Measurements from ENCODE around the gene GPHN. TPM values are rescaled to one million over a fixed set of nuclear protein-coding genes. Genes with fewer than 3 reads are reported as not detected.
"Not testable (repeated sequence)": the region's sequence is repeated elsewhere in the genome, so short reads cannot be mapped to it uniquely, and the experiment has no call there.

The GPHN gene
- total RNA-seq, 1 donor from 2014 or later: 27.0 TPM

DNA sequence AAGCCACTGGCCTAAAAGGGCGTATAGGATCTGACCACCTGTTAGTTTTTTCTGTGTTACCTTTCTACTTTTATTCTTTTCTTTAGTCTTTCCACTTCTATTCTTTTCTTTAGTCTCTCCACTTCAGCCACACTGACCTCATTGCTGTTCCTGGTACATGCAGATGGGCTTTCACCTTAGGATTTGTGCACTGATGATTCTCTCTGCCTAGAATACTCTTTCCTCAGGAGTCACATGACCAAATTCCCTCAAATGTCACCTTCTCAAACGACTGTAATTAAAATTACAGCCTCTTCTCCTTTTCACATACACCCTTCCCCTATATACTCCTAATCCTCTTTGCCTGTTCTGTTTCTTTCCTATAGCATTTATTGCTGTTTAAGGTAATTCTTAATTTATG, 36.0 kb downstream of the GPHN start:
- DNase-seq (no peak), ATAC-seq (no peak)
- Histone ChIP-seq H3K4me1 (peaks cover 8% of the 10 kb centered on the region), H3K9me3 (no peaks in the 10 kb centered on the region), H3K27me3 (ENCODE audit: low read depth) (no peaks in the 10 kb centered on the region), H3K27ac (no peak overlapping the region), H3K36me3 (no peaks in the 10 kb centered on the region), H3K4me3 (no peak overlapping the region)
- TF ChIP-seq, protein P1, sequence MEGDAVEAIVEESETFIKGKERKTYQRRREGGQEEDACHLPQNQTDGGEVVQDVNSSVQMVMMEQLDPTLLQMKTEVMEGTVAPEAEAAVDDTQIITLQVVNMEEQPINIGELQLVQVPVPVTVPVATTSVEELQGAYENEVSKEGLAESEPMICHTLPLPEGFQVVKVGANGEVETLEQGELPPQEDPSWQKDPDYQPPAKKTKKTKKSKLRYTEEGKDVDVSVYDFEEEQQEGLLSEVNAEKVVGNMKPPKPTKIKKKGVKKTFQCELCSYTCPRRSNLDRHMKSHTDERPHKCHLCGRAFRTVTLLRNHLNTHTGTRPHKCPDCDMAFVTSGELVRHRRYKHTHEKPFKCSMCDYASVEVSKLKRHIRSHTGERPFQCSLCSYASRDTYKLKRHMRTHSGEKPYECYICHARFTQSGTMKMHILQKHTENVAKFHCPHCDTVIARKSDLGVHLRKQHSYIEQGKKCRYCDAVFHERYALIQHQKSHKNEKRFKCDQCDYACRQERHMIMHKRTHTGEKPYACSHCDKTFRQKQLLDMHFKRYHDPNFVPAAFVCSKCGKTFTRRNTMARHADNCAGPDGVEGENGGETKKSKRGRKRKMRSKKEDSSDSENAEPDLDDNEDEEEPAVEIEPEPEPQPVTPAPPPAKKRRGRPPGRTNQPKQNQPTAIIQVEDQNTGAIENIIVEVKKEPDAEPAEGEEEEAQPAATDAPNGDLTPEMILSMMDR (IDR thresholded peaks at IDR 0.05): no peak
- intact Hi-C loops (cut with DNase I): no loop called here

DNA sequence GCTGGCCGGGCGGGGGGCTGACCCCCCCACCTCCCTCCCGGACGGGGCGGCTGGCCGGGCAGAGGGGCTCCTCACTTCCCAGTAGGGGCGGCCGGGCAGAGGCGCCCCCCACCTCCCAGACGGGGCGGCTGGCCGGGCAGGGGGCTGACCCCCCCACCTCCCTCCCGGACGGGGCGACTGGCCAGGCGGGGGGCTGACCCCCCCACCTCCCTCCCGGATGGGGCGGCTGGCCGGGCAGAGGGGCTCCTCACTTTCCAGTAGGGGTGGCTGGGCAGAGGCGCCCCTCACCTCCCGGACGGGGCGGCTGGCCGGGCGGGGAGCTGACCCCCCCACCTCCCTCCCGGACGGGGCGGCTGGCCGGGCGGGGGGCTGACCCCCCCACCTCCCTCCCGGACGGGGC, 37.2 kb downstream of the GPHN start:
- DNase-seq; intact Hi-C loops (cut with DNase I): not testable (repeated sequence)

DNA sequence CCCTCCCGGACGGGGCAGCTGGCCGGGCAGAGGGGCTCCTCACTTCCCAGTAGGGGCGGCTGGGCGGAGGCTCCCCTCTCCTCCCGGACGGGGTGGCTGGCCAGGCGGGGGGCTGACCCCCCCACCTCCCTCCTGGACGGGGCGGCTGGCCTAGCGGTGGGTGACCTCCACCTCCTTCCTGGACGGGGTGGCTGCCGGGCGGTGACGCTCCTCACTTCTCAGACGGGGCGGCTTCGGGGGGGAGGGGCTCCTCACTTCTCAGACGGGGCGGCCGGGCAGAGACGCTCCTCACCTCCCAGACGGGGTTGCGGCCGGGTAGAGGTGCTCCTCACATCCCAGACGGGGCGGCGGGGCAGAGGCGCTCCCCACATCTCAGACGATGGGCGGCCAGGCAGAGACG, 37.8 kb downstream of the GPHN start:
- DNase-seq; H3K4me3 ChIP-seq; H3K27me3 ChIP-seq (ENCODE audit: low read depth); H3K27ac ChIP-seq; ATAC-seq; H3K36me3 ChIP-seq; intact Hi-C loops (cut with DNase I); H3K9me3 ChIP-seq; H3K4me1 ChIP-seq: not testable (repeated sequence)

More for the DNA sequence above, 37.2 kb downstream of the GPHN start:
- ATAC-seq; H3K4me1 ChIP-seq; H3K36me3 ChIP-seq; H3K27ac ChIP-seq; H3K9me3 ChIP-seq; H3K27me3 ChIP-seq (ENCODE audit: low read depth); H3K4me3 ChIP-seq: not testable (repeated sequence)

DNA sequence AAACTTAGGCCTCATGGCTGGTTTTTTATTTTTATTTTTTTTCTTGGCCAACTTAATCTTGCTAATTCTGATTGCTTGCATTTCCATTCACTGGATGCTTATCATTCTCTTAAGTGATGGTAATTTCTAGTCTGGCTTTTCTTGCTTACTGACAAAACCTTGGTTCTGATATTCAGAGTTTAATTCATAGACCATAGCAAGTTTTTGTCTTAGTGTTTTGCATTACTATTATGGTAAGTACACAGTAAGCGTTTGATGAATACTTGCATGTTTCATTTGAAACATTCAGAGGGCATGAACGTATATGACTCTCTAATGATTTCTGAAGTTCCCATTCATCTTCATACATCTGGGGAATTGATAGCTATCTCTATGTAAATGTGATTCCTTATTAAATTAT, 55.8 kb downstream of the GPHN start:
- DNase-seq: no peak
- Histone ChIP-seq H3K9me3 (no peaks in the 10 kb centered on the region), H3K27ac (no peak overlapping the region), H3K4me3 (no peak overlapping the region), H3K36me3 (no peaks in the 10 kb centered on the region), H3K4me1 (no peaks in the 10 kb centered on the region), H3K27me3 (ENCODE audit: low read depth) (no peaks in the 10 kb centered on the region)
- intact Hi-C loops (cut with DNase I): no loop called here
- ATAC-seq: no peak
- TF ChIP-seq, protein P1 (IDR thresholded peaks at IDR 0.05): no peak

DNA sequence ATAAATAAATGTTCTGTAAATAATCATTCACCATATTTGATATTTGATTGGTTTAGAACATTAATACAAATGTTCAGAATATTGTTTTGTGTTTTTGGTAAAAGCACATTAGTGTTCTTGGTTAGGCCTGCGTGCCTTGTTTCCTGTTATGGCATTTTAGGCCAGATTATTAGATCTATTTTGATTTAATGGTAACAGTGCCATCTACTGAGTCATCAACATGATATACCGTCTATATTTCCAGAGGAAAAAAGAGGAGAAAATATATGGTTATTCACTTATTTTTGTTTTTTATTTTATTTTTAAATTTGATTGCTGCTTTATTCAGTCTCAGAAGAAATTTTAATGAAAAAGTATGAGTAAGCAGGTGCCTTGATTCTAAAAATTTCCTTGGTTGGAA, 60.3 kb downstream of the GPHN start:
- intact Hi-C loops (cut with DNase I): no loop called here
- ATAC-seq (no peak), DNase-seq (no peak)
- H3K4me3 ChIP-seq: no peak overlapping the region
- no peaks in the 10 kb centered on the region for H3K36me3 ChIP-seq
- H3K27me3 ChIP-seq (ENCODE audit: low read depth): no peaks in the 10 kb centered on the region
- H3K27ac ChIP-seq: no peak overlapping the region
- TF ChIP-seq, protein P1 (IDR thresholded peaks at IDR 0.05): no peak
- H3K4me1 ChIP-seq: no peaks in the 10 kb centered on the region
- H3K9me3 ChIP-seq: no peaks in the 10 kb centered on the region

DNA sequence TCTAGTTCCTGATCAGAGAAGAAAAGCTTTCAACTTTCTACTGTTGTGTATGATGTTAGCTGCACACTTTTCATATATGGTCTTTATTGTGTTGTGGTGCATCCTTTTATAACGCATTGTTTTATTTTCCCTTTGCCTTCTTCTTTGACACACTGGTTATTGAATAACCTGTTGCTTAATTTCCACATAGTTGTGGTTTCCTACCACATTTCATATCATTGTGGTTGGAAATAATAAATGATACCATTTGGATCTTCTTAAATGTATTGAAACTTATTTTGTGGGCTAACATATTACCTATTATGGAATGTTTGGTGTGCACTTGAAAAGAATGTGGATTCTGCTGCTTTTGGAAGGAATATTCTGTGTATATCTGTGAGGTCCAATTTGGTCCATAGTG, 64.9 kb downstream of the GPHN start:
- H3K27me3 ChIP-seq (ENCODE audit: low read depth): no peaks in the 10 kb centered on the region
- ATAC-seq (no peak), DNase-seq (no peak)
- TF ChIP-seq, protein P1 (IDR thresholded peaks at IDR 0.05): no peak
- no peak overlapping the region for H3K27ac ChIP-seq
- peaks cover 16% of the 10 kb centered on the region for H3K9me3 ChIP-seq
- H3K4me1 ChIP-seq: no peaks in the 10 kb centered on the region
- H3K4me3 ChIP-seq: no peak overlapping the region
- intact Hi-C loops (cut with DNase I): no loop called here
- H3K36me3 ChIP-seq: no peaks in the 10 kb centered on the region

DNA sequence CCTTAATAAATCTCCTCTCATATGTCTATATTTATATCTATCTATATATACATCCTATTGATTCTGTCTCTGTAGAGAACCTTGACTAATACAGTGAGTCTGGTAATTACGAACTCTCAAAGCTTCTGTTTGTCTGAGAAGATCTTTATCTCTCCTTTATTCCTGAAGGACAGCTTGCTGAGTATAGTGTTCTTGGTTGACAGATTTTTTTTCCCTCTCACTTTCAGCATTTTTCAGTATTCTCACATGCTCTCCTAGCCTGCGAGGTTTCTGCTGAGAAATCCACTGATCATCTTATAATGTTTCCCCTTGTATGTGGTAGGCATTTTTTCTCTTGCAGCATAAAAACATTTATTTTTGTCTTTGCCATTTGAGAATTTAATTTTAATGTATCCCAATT, 67.1 kb downstream of the GPHN start:
- TF ChIP-seq, protein P1 (IDR thresholded peaks at IDR 0.05): no peak
- no peaks in the 10 kb centered on the region for H3K27me3 ChIP-seq (ENCODE audit: low read depth)
- H3K27ac ChIP-seq: no peak overlapping the region
- peaks cover 20% of the 10 kb centered on the region for H3K9me3 ChIP-seq
- H3K4me1 ChIP-seq: no peaks in the 10 kb centered on the region
- no peak overlapping the region for H3K4me3 ChIP-seq
- no peaks in the 10 kb centered on the region for H3K36me3 ChIP-seq
- ATAC-seq: no peak
- DNase-seq: no peak
- intact Hi-C loops (cut with DNase I): no loop called here

All from lower lobe of right lung (tissue), 2 donors.